HG03378 (cell line): ENCODE measurements around the gene WDR20.
"Not testable (repeated sequence)": the region's sequence is repeated elsewhere in the genome, so short reads cannot be mapped to it uniquely, and the experiment has no call there.

ENCODE experiments used
- ATAC-seq: cut with Tn5 transposase; IDR thresholded peaks from one replicate; pipeline ENCODE4 v1.9.1; 2021; ENCODE audit warnings: mild to moderate bottlenecking, moderate library complexity; ENCODE audit not compliant: unreplicated experiment

The WDR20 gene

GRCh38 chr14:102233081-102233480 lies 93.4 kb downstream of the WDR20 start:
- ATAC-seq = no peak

GRCh38 chr14:102234331-102235264 lies 94.9 kb downstream of the WDR20 start:
- ATAC-seq = no peak

DNA sequence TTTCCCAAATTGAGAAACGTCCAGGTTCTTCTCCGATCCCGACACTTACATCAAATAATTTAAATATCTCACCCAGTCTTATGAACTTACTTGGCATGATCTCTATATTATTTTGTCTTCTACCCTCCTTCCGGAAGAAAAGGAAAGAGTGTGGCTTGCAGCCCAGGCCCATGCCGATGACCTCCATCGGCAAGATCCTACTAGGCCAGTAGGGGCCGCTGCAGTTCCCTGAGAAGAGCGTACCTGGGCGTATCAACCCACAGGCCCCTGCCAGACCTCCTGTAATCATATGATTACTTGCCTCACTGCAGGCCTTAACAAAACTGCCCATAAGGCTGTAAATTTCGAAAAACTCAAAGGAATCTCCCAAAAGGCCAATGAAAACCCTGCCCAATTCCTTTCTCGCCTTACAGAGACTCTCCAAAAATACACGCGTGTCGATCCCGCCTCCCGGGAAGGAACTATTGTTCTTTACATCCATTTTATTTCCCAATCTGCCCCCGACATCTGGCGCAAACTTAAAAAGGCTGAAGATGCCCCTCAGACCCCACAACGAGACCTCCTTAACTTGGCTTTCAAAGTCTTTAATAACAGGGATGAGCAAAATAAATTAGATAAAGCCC lies 95.7 kb downstream of the WDR20 start:
- ATAC-seq = no peak

DNA sequence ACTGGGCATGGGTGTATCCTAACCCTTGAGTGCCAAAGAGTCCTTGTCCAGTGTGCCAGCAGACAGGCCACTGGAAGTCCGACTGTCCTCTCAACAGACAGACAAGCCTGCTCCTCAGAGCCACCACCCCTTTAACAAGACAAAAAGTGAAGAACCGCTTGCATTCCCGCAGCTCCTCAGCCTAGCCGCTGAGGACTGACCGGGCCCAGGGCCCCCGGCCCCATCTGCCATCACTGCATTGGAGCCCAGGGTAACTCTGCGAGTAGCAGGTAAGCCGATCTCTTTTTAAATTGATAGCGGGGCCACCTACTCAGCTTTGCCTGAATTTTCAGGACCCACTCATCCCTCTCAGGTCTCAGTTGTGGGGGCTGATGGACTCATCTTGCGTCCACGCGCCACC lies 96.3 kb downstream of the WDR20 start:
- no peak for ATAC-seq

DNA sequence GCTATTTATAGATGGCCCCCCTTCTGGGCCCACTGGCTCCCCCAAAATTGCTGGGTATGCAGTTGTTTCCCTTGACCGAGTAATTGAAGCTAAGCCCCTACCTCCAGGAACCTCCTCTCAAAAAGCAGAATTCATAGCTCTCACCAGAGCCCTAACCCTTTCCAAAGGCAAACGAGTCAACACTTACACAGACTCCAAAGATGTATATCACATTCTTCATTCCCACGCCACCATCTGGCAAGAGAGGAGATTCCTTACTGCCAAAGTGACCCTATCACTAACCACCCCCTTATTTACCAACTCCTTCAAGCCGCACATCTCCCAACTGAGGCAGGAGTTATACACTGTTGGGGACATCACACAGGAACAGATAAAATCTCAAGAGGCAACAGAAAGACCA lies 98.4 kb downstream of the WDR20 start:
- ATAC-seq = no peak

DNA sequence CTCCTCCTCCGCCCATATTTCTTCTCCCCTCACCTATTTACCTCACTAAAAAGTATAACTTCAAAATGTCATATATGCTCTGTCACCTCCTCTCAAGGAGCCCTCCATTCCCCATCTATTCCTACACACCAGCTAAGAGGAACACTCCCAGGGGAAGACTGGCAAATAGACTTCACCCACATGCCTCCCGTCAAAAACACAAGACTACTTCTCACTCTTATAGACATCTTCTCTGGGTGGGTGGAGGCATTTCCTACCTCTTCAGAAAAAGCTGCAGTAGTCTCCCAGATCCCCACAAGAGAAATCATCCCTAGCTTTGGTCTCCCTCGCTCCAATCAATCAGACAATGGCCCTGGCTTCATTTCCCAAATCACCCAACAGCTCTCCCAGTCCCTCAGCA lies 99.1 kb downstream of the WDR20 start:
- ATAC-seq = no peak

DNA sequence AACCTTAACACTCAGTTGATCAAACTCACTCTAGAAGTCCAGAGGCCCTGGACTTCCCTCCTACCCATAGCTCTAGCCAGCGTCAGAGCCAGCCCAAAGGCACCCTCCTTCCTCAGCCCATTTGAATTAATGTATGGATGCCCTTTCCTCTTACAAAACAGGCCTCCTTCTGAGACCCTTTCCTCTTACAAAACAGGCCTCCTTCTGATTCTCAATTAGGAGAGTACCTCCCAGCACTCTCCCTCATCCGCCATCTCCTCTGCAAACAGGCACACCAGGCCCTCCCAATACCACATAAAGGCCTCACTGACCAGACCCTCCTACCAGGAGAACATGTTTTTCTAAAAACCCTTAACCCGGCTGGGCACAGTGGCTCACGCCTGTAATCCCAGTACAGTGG lies 99.5 kb downstream of the WDR20 start:
- ATAC-seq = no peak

DNA sequence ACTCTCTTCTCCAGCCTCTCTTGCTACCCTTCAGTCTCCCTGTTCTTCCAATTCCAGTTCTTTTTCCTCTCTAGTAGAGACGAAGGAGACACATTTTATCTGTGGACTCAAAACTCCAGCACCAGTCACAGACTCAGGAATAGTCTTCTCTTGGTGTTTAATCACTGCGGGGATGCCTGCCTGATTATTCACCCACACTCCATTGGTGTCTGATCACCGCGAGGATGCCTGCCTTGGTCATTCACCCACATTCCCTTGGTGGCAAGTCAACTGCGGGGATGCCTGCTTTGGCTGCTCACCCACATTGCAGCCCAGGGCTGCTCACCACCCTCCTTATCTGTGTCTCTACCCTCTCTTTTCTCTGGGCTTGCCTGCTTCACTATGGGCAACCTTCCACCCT lies 100.8 kb downstream of the WDR20 start:
- not testable (repeated sequence) for ATAC-seq

- no peak for ATAC-seq
Measured at GRCh38 chr14:102241147-102241546, 101.5 kb downstream of the WDR20 start.

DNA sequence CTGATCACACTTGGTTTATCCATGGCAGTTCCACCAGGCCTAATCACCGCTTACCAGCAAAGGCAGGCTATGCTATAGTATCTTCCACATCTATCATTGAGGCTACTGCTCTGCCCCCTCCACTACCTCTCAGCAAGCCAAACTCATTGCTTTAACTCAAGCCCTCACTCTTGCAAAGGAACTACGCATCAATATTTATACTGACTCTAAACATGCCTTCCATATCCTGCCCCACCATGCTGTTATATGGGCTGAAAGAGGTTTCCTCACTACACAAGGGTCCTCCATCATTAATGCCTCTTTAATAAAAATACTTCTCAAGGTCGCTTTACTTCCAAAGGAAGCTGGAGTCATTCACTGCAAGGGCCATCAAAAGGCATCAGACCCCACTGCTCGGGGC lies 104.1 kb downstream of the WDR20 start:
- not testable (repeated sequence) for ATAC-seq

- ATAC-seq = no peak
Measured at GRCh38 chr14:102246071-102246470, 106.4 kb downstream of the WDR20 start.

- no peak for ATAC-seq
Measured at GRCh38 chr14:102248121-102248520, 108.4 kb downstream of the WDR20 start.

DNA sequence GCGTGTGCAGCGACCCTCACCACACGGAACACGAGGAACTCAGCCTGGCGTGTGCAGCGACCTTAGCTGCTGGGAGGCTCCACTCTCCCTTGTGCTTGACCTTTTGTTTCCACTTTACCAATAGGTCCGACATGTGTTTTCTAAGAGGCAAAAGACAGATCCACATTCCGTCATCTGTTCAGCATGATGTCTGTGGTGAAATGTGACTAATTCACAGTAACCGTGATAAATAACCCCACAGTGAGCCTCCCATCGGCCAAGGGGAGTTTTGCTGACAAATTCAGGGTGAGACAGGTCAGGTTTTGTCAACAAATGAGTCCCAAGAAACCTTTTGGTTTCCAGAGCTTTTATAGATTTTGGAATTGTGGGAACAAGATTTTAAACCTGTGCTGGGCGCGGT lies 109.3 kb downstream of the WDR20 start:
- no peak for ATAC-seq

- no peak for ATAC-seq
Measured at GRCh38 chr14:102249981-102250380, 110.3 kb downstream of the WDR20 start.

DNA sequence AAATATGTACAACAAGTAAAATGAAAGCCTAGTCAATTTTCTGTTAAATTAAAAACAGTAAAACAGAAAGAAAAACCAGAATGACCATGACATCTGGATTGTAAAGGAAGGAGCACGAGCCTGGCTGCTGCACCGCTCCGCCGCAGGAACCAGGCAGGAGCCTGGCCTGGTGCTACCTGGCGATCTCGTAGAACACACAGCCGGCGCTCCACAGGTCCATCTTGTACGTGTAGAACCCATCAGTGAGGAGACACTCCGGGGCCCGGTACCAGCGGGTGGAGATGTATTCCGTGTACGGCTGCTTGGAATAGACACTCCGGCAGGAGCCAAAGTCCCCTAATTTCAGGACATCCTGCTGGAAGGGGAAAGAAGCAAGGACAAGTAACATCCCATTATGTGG lies 110.9 kb downstream of the WDR20 start:
- ATAC-seq = no peak

- no peak for ATAC-seq
Measured at GRCh38 chr14:102251161-102251560, 111.5 kb downstream of the WDR20 start.

- no peak for ATAC-seq
Measured at GRCh38 chr14:102252834-102253801, 113.4 kb downstream of the WDR20 start.

GRCh38 chr14:102255401-102256190 lies 115.9 kb downstream of the WDR20 start:
- ATAC-seq = no peak

DNA sequence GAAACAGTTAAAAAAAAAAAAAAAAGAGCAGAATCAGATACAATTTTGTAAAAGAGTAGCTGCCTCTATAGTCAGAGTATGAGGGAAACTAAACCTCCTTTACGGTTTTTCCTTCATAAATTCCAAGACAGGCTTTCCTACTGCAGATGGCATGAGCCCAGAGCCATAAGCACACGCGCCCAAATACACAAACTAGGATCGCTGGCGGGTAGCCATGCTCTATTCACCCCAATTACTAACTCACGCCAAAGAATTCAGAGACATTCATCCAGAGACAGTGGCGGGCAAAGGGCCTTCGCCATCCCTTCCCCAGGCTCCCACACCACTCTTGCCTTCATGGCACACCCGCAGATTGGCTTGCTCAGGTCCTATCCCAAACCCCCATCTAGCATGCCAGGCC lies 117.0 kb downstream of the WDR20 start:
- ATAC-seq = no peak

DNA sequence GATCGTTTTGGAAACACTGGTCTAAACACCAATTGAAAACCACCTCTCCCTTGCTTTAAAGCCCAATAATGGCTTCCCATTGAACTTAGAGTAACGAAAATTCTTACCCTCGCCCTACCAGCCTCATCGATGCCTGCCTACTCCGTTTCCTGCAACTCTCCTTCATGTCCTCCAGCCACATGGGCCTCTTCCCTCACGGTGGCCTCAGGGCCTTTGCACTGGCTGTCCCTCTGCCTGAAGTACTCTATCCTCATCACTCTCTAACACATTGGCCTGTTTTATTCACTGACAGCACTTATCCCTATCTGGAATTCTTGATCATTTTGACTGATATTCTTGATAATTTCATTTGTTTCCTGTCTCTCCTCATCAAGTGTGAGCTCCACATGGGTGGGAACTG lies 118.4 kb downstream of the WDR20 start:
- ATAC-seq = no peak
